SK-N-MC (cell line): ENCODE results near the gene CDH4.

Source experiments
- DNase-seq: peaks from one replicate; pipeline ENCODE4 v3.0.0-alpha.2; 2011; ENCODE audit warnings: low read depth, low spot score
- H3K27ac ChIP-seq: fragments of 200-600 bp; sonication (generic); 2 replicates; pipeline ENCODE4 v1.5.1; 2016; ENCODE audit warnings: mixed run types
- H3K36me3 ChIP-seq: fragments of 200-600 bp; sonication (generic); 2 replicates; pipeline ENCODE4 v1.6.1; 2017; ENCODE audit warnings: antibody characterized with exemption, low read length, mixed read lengths; ENCODE audit not compliant: insufficient read depth
- H3K4me3 ChIP-seq: fragments of 200-600 bp; sonication (generic); 2 replicates; pipeline ENCODE4 v1.5.1; 2016
- H3K9ac ChIP-seq: fragments of 200-600 bp; sonication (generic); 2 replicates; pipeline ENCODE4 v1.8.0; 2017; ENCODE audit warnings: mixed run types, mixed read lengths; ENCODE audit not compliant: insufficient read length
- H3K9me3 ChIP-seq: fragments of 200-600 bp; sonication (generic); 2 replicates; pipeline ENCODE4 v1.6.1; 2017; ENCODE audit warnings: low read depth, mild to moderate bottlenecking, antibody characterized with exemption, low read length, moderate library complexity, mixed read lengths
- EZH2 ChIP-seq: fragments of 200-600 bp; sonication (generic); IDR thresholded peaks from one replicate; pipeline ENCODE4 v1.6.1; 2017; ENCODE audit warnings: antibody characterized with exemption
- FOXP2 ChIP-seq: optimal IDR thresholded peaks from 2 replicates; pipeline ENCODE3; 2011; ENCODE audit warnings: mild to moderate bottlenecking, moderate library complexity; ENCODE audit not compliant: insufficient read depth; ENCODE audit errors: extremely low read length, control extremely low read depth
- POLR2AphosphoS5 ChIP-seq: IDR thresholded peaks from 2 replicates; pipeline ENCODE4 v1.6.1; 2012; ENCODE audit warnings: mild to moderate bottlenecking, low read depth, low read length, borderline replicate concordance

The CDH4 gene

DNA sequence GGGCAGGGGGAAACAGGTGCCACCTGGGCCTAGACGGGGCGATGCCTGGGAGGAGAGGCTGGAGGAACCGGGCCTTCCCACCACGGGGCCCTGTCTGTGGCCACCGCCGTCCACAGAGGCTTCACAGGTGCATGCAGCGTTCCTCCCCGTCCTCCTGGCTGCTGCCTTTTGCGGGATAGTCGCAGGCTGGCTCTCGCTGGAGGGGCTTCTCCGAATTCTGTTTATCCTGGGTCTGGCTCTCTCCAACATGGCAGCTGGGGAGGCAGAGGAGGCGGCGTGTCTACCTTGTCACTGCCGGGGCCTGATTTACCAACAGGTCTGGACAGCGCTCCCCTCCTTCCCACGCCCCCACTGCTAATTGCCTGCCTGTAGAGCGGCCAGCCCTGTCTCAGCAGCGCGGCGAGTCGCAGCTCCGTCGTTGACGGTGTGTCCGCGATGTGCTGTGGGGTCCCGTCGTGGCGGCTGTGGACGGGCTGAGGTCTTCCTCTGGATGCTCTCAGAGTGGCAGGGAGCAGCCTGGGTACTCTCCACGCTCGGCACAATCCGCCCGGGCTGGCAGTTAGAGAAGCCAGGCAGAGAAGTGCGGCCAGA, 550.8 kb downstream of the CDH4 start:
- Histone ChIP-seq H3K36me3 (no peaks in the 10 kb centered on the region), H3K9ac (no peak overlapping the region), H3K9me3 (no peaks in the 10 kb centered on the region), H3K27ac (no peak overlapping the region), H3K4me3 (no peak overlapping the region)
- no peak for DNase-seq
- TF ChIP-seq POLR2AphosphoS5 (no peak), EZH2 (no peak), FOXP2 (no peak)

DNA sequence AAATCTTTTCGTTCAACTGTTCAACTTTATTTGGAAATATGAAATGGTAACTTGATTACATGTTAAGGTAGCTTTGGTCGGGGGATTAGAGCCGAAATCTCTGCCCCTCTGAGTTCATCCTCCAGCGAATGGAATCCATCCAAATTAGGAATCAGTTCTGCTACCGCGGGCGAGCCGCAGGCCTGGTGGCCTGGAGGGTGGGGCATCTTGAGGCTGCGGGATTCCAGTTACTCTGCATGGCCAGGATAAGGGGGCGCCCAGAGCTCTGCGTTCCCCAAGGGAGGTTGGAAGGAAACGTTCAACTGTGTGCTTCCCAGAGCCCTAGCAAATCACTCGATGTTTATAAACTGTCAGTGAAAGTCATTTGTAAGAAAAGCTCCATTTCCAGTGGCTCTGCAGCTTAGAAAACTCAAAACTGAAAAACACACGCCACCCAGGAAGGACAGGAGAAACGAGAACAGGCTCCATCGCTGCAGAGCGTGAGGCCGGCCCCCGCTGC, 551.4 kb downstream of the CDH4 start:
- Histone ChIP-seq H3K36me3 (no peaks in the 10 kb centered on the region), H3K9me3 (no peaks in the 10 kb centered on the region), H3K9ac (no peak overlapping the region), H3K27ac (no peak overlapping the region), H3K4me3 (no peak overlapping the region)
- DNase-seq = no peak
- TF ChIP-seq EZH2 = peak; percentile 98
- no peak for TF ChIP-seq FOXP2

DNA sequence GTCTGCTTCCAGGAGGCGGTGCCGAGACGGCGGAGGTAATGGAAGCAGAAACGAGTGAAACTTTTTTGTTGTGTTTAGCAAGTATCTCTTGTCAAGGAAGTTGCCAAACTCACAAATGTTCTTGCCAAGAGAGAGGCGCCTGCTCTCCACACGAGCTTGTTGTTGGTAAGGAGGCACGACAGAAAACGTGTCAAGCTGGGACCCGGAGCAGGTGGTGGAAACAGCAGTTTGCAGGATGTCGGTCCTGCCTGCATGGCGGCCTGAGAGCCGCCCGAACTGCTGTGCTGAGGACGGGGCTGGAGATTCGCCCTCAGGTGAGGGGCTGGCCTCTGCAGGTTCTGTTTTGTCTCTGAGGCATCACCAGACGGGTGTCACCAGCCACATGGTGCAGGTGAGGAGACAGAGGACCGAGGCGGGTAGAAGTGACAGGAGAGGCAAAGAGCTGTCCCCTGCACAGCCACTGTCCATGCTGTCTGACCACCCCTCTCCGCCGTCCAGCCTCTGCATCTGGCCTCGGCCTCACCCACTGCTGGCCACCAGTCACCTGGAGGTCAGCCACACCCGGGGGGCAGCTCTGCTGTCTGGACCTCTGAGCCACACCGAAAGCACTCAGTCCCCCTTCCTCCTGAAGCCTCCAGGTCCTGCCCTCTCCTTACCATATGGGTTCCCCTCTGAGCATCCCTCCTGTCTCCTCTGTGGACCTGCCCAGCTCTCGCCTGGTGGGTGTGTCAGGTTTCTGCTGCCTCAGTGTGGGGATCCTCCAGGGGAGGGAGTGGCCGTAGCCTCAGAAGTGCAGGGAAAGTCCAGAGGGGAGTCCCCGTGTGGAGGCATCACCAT, 552.1 kb downstream of the CDH4 start:
- Histone ChIP-seq H3K9me3 (no peaks in the 10 kb centered on the region), H3K36me3 (no peaks in the 10 kb centered on the region), H3K27ac (no peak overlapping the region), H3K9ac (no peak overlapping the region), H3K4me3 (no peak overlapping the region)
- no peak for DNase-seq
- no peak for TF ChIP-seq POLR2AphosphoS5
- peak; percentile 64 for TF ChIP-seq EZH2
- TF ChIP-seq FOXP2 = no peak

DNA sequence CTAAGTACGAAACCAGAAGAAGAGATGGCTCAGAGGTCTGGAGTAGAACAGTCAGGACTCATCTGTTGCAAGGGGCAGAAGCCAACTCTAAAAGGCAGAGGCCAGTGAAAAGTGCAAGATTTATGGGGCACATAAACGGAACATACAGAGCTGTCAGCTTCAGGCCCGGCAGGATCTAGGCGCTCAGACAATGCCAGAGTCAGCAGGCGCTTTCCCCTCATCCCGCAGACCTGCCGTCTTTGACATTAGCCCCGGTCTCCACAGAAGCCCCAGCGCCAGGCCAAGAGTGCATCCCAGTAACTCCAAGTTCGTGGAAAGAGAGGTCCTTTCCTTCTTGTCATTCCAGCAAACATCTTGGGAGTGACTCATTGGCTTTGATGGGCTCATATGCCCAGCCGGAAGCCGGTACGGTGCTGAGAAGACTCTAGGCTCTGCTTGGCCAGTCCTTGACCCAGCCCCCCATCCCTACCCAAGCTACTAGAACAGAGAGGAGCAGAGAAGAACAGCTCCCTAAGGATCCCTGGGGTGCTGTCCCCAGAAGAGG, 552.8 kb downstream of the CDH4 start:
- Histone ChIP-seq H3K4me3 (no peak overlapping the region), H3K9ac (no peak overlapping the region), H3K9me3 (no peaks in the 10 kb centered on the region), H3K36me3 (no peaks in the 10 kb centered on the region), H3K27ac (no peak overlapping the region)
- TF ChIP-seq FOXP2 (no peak), POLR2AphosphoS5 (no peak), EZH2 (no peak)
- no peak for DNase-seq

DNA sequence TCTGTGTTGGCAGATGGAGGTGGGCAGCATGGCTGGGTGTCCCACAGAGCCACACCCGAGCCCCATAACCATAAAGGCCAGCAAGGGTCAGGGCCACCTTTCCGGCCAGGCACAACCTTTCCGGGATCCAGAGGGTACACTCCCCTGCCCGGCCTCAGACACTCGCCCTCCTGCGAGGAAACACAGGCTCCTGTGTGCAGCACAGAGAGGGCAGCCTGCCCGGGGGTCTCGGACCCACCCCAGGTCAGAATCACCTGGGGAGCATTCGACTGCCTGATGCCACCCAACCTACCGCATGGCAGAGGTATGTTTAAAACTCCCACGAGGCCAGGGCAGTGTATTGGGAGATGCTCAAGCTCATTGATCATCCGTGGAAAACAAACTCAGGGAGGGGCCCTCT, 553.3 kb downstream of the CDH4 start:
- TF ChIP-seq EZH2 (no peak), FOXP2 (no peak), POLR2AphosphoS5 (no peak)
- DNase-seq = no peak
- H3K36me3 ChIP-seq = no peaks in the 10 kb centered on the region
- no peak overlapping the region for H3K9ac ChIP-seq
- H3K9me3 ChIP-seq = no peaks in the 10 kb centered on the region
- no peak overlapping the region for H3K27ac ChIP-seq
- H3K4me3 ChIP-seq = no peak overlapping the region

DNA sequence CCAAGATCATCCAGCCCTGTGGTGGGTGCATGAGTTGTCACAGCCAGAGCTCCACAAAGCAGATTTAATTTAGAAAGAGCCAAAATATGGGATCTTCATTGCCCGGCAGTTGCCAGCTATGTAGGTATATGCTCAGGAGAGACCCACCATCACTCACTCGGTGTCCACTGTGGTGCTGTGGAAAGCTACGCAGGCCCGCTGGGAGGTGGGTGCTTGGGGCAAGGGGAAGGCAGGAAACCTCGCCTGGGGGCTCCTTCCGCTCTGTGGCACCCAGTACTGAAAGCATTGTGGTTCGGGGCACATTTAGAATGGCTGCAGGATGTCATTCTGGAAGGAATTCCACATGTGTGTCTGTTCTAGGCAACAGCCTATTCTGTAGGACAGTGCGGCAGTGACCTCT, 553.7 kb downstream of the CDH4 start:
- Histone ChIP-seq H3K27ac (no peak overlapping the region), H3K4me3 (no peak overlapping the region), H3K9me3 (no peaks in the 10 kb centered on the region), H3K9ac (no peak overlapping the region), H3K36me3 (no peaks in the 10 kb centered on the region)
- no peak for DNase-seq
- TF ChIP-seq FOXP2 (no peak), EZH2 (no peak), POLR2AphosphoS5 (no peak)

DNA sequence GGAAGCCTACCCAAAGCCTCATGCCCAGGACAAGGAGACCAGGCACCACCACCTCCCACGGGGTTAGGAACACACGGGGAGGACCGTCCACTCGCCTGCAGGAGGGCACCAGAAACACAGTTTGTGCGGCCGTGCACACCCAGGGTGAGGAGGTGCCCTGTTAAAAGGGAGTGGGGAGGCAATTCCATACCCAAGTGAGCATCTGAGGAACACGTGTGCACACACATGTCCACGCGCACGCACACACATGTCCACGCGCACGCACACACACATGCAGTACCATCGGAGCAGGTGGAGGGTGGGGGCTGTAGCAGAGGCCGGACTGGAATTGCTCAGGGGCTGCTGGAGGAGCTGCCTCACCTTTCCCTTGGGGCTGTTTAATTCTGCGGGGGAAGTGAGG, 554.3 kb downstream of the CDH4 start:
- Histone ChIP-seq H3K9ac (no peak overlapping the region), H3K27ac (no peak overlapping the region), H3K36me3 (no peaks in the 10 kb centered on the region), H3K9me3 (no peaks in the 10 kb centered on the region), H3K4me3 (no peak overlapping the region)
- no peak for DNase-seq
- TF ChIP-seq FOXP2 (no peak), EZH2 (no peak), POLR2AphosphoS5 (no peak)

DNA sequence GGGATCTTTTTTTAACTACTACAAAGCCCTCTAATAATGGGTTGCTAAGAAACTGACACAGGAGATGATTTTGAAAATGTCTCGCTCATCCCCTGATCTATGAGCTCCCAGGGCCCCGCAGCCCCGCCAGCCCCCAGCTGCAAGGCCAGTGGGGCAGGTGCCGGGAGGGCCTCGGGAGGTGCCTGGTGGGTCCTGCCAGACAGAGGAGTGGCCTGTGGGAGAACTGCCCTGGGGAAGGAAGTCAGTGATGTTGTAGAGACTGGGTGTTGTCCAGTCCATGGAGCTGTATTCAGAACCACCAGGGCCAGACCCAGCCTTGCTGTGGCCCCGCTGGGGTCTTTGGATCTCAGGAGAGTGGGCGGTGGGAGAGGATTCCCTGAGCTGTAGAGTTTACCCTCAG, 554.9 kb downstream of the CDH4 start:
- no peaks in the 10 kb centered on the region for H3K9me3 ChIP-seq
- DNase-seq = no peak
- H3K27ac ChIP-seq = no peak overlapping the region
- no peaks in the 10 kb centered on the region for H3K36me3 ChIP-seq
- H3K9ac ChIP-seq = no peak overlapping the region
- H3K4me3 ChIP-seq = no peak overlapping the region
- TF ChIP-seq FOXP2 = no peak
- TF ChIP-seq POLR2AphosphoS5 = no peak
- TF ChIP-seq EZH2 = no peak
